GM18499 (cell line): Measurements from ENCODE around the gene WFIKKN2.

ENCODE experiments used
- ATAC-seq: cut with Tn5 transposase; IDR thresholded peaks from one replicate; pipeline ENCODE4 v1.9.1; 2021; ENCODE audit warnings: moderate number of reproducible peaks; ENCODE audit not compliant: insufficient read depth, unreplicated experiment

The WFIKKN2 gene

GRCh38 chr17:50833510-50834428, 1.6 kb upstream of the WFIKKN2 start:
- no peak for ATAC-seq

- no peak for ATAC-seq
Measured at GRCh38 chr17:50834429-50835300, 721 bp upstream of the WFIKKN2 start.

GRCh38 chr17:50836826-50837225, 1.4 kb downstream of the WFIKKN2 start:
- no peak for ATAC-seq

GRCh38 chr17:50837286-50837979, 2.0 kb downstream of the WFIKKN2 start:
- no peak for ATAC-seq

GRCh38 chr17:50837980-50838954, 2.9 kb downstream of the WFIKKN2 start:
- no peak for ATAC-seq

GRCh38 chr17:50839591-50840310, 4.4 kb downstream of the WFIKKN2 start:
- ATAC-seq: no peak

GRCh38 chr17:50840311-50840851, 5.0 kb downstream of the WFIKKN2 start:
- ATAC-seq: no peak

- ATAC-seq: no peak
Measured at GRCh38 chr17:50841277-50841948, 6.0 kb downstream of the WFIKKN2 start.

- ATAC-seq: no peak
Measured at GRCh38 chr17:50841949-50842354, 6.6 kb downstream of the WFIKKN2 start.

GRCh38 chr17:50842506-50843149, 7.2 kb downstream of the WFIKKN2 start:
- ATAC-seq: no peak

- no peak for ATAC-seq
Measured at GRCh38 chr17:50843150-50843905, 7.9 kb downstream of the WFIKKN2 start.

- ATAC-seq: no peak
Measured at GRCh38 chr17:50844117-50844700, 8.8 kb downstream of the WFIKKN2 start.

- ATAC-seq: no peak
Measured at GRCh38 chr17:50845240-50846147, 10.1 kb downstream of the WFIKKN2 start.

- no peak for ATAC-seq
Measured at GRCh38 chr17:50847566-50847965, 12.2 kb downstream of the WFIKKN2 start.

- no peak for ATAC-seq
Measured at GRCh38 chr17:50848039-50848438, 12.7 kb downstream of the WFIKKN2 start.
